Muscle of leg (tissue), 11 donors: ENCODE results near the gene IGLL5. TPM values are rescaled to one million over a fixed set of nuclear protein-coding genes. Genes with fewer than 3 reads are reported as not detected.
A peak's percentile ranks its signal among the peaks of the same experiment; 100 is the strongest.

Experiments
- DNase-seq: peaks from one replicate; pipeline ENCODE4 v3.0.0; 2013
- H3K27ac ChIP-seq: one replicate; pipeline ENCODE4 v1.5.1; 2013; ENCODE audit warnings: mild to moderate bottlenecking, low read length, control low read depth
- H3K27me3 ChIP-seq: one replicate; pipeline ENCODE4 v1.6.1; 2013; ENCODE audit warnings: low read length; ENCODE audit not compliant: control insufficient read depth, insufficient read depth
- H3K36me3 ChIP-seq: one replicate; pipeline ENCODE4 v1.6.1; 2013; ENCODE audit warnings: low read length; ENCODE audit not compliant: control insufficient read depth, insufficient read depth
- H3K4me1 ChIP-seq: one replicate; pipeline ENCODE4 v1.6.1; 2013; ENCODE audit warnings: low read length; ENCODE audit not compliant: control insufficient read depth, insufficient read depth
- H3K4me3 ChIP-seq: one replicate; pipeline ENCODE4 v1.5.1; 2013; ENCODE audit warnings: low read length, control low read depth
- H3K9me3 ChIP-seq: replicated peaks from 2 replicates; pipeline ENCODE4 v1.6.1; 2013; ENCODE audit warnings: low read depth, low read length; ENCODE audit not compliant: control insufficient read depth
- WGBS: methylation state at CpG from one replicate; pipeline ENCODE4 v1.1.5; 2013; ENCODE audit warnings: missing lambda C conversion rate; ENCODE audit not compliant: insufficient coverage; 5-methylcytosine and 5-hydroxymethylcytosine counted together
- polyA plus RNA-seq, 8 donors: library from polyadenylated mRNA; unstranded; fragments of 120-200 nt; gene quantifications; one replicate each; pipeline versions ENCODE4 v1.2.1 to v1.2.3, GENCODE V29; 2013; ENCODE audit warnings: inconsistent platforms in 1 of 8, low replicate concordance in 1 of 8; ENCODE audit not compliant: insufficient read length in 8 of 8, insufficient read depth in 1 of 8
- total RNA-seq: library from RNA; stranded (reverse); fragments of 120-200 nt; gene quantifications from one replicate; pipeline ENCODE4 v1.2.4, GENCODE V29; 2013

IGLL5 gene
- total and polyA plus RNA-seq, 9 donors = 0.13 to 0.57 (median 0.30) TPM; not detected in 4

- peak; percentile 77 for DNase-seq
- Histone ChIP-seq H3K27ac (no peak overlapping the region), H3K27me3 (peaks cover 3% of the 10 kb centered on the region), H3K36me3 (no peaks in the 10 kb centered on the region), H3K4me3 (no peak overlapping the region), H3K9me3 (no peaks in the 10 kb centered on the region), H3K4me1 (peaks cover 12% of the 10 kb centered on the region)
- 11% methylated on average over 2 of the region's 3 CpGs for WGBS
These were observed 3.4 kb upstream of the IGLL5 start for GRCh38 chr22:22884010-22884887.

GRCh38 chr22:22884888-22885840 lies 2.5 kb upstream of the IGLL5 start:
- H3K4me3 ChIP-seq = no peak overlapping the region
- peak; percentile 16 for DNase-seq

GRCh38 chr22:22886546-22886945 lies 1.1 kb upstream of the IGLL5 start:
- DNase-seq = no peak
- Histone ChIP-seq H3K9me3 (no peaks in the 10 kb centered on the region), H3K36me3 (no peaks in the 10 kb centered on the region), H3K27ac (no peak overlapping the region), H3K4me3 (no peak overlapping the region), H3K4me1 (peaks cover 12% of the 10 kb centered on the region), H3K27me3 (peaks cover 2% of the 10 kb centered on the region)
- WGBS = 100% methylated on average over 2 of the region's 4 CpGs

More at GRCh38 chr22:22884888-22885840, 2.5 kb upstream of the IGLL5 start:
- WGBS = 62% methylated on average over 9 of the region's 9 CpGs
- Histone ChIP-seq H3K27me3 (peaks cover 3% of the 10 kb centered on the region), H3K4me1 (peaks cover 12% of the 10 kb centered on the region), H3K27ac (no peak overlapping the region), H3K9me3 (no peaks in the 10 kb centered on the region), H3K36me3 (no peaks in the 10 kb centered on the region)

- DNase-seq = no peak
- H3K4me3 ChIP-seq = no peak overlapping the region
- WGBS = 71% methylated on average over 13 of the region's 13 CpGs
- peaks cover 12% of the 10 kb centered on the region for H3K4me1 ChIP-seq
- no peak overlapping the region for H3K27ac ChIP-seq
- H3K27me3 ChIP-seq = peaks cover 2% of the 10 kb centered on the region
- H3K9me3 ChIP-seq = no peaks in the 10 kb centered on the region
- no peaks in the 10 kb centered on the region for H3K36me3 ChIP-seq
These were observed 1.1 kb downstream of the IGLL5 start for GRCh38 chr22:22888571-22889353.

- DNase-seq = no peak
- peaks cover 4% of the 10 kb centered on the region for H3K27me3 ChIP-seq
- H3K36me3 ChIP-seq = no peaks in the 10 kb centered on the region
- H3K4me1 ChIP-seq = peaks cover 2% of the 10 kb centered on the region
- no peak overlapping the region for H3K27ac ChIP-seq
- H3K4me3 ChIP-seq = no peak overlapping the region
- no peaks in the 10 kb centered on the region for H3K9me3 ChIP-seq
These were observed 2.5 kb downstream of the IGLL5 start for GRCh38 chr22:22890085-22890484.

- Histone ChIP-seq H3K4me1 (no peaks in the 10 kb centered on the region), H3K36me3 (no peaks in the 10 kb centered on the region), H3K27me3 (peaks cover 4% of the 10 kb centered on the region), H3K9me3 (no peaks in the 10 kb centered on the region), H3K4me3 (no peak overlapping the region), H3K27ac (no peak overlapping the region)
- no CpG with 5 or more reads among the region's 3 CpGs for WGBS
- DNase-seq = no peak
These were observed 3.6 kb downstream of the IGLL5 start for GRCh38 chr22:22891139-22891621.

- H3K9me3 ChIP-seq = no peaks in the 10 kb centered on the region
- 88% methylated on average over 1 of the region's 1 CpG for WGBS
- H3K27me3 ChIP-seq = peaks cover 4% of the 10 kb centered on the region
These were observed 4.8 kb downstream of the IGLL5 start for GRCh38 chr22:22892096-22893052.

GRCh38 chr22:22893077-22893805 lies 5.6 kb downstream of the IGLL5 start:
- 76% methylated on average over 10 of the region's 10 CpGs for WGBS
- DNase-seq = no peak
- Histone ChIP-seq H3K36me3 (no peaks in the 10 kb centered on the region), H3K4me1 (peaks cover 14% of the 10 kb centered on the region), H3K27ac (no peak overlapping the region), H3K4me3 (no peak overlapping the region), H3K27me3 (peaks cover 4% of the 10 kb centered on the region), H3K9me3 (no peaks in the 10 kb centered on the region)

More at GRCh38 chr22:22892096-22893052, 4.8 kb downstream of the IGLL5 start:
- no peak overlapping the region for H3K27ac ChIP-seq
- no peak overlapping the region for H3K4me3 ChIP-seq
- H3K4me1 ChIP-seq = peaks cover 8% of the 10 kb centered on the region
- DNase-seq = no peak
- H3K36me3 ChIP-seq = no peaks in the 10 kb centered on the region
